GM12801 (cell line): ENCODE data around the gene SMIM33.

Experiments
- CTCF ChIP-seq: IDR thresholded peaks from one replicate; pipeline ENCODE4 v1.5.1; 2011; ENCODE audit warnings: control low read depth; ENCODE audit not compliant: insufficient read length; ENCODE audit errors: extremely low read depth

Gene SMIM33

GRCh38 chr5:139438707-139439012 is 32.1 kb upstream of the SMIM33 start:
- TF ChIP-seq CTCF = no peak

DNA sequence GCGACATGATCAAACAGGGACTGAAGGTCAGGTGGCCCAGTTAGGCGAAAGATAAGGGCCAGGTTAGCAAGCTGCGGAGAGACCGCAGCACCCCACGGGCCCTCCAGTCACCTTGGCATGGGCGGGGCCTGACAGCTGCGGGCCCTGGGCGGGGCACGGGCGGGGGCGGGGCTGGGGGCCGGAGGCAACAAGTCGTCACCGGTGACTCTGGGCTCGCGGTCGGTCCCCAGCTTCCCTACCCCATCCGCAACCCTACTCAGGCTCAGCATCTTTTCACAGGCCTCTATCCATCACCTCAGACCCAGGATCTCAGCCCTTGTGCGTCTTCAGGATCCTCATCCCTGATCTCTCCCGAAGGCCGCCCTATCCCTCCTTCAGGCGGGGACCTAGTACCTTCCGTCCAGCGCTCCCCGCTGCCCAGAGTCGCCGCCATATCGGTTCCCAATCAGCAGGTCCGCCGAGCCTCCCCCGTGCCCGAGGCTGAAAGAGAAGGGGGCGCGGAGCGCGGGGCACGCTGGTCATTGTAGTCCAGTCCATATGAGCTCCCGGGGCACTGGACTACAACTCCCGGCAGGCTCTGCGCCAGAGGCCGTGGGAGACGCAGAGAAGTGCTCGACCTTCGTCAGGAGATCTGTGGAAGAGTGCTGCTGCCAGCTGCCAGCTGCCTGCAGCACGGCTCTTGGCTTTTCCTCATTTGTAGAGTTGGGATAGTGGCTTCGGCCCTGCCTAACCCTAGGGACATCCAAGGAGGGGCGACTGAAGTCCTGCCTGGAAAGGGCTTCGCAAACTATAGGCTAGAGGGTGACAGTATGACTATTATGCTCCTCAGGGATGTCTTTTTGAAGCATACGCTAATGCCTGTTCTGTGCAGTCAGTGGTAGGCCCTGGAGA is 31.5 kb upstream of the SMIM33 start, which contains the start of gene DNAJC18:
TSS of gene DNAJC18 (minus strand) at position 513 of the 891 bp plus-strand sequence. CDS start at position 433, 80 bp downstream.
- no peak for TF ChIP-seq CTCF

DNA sequence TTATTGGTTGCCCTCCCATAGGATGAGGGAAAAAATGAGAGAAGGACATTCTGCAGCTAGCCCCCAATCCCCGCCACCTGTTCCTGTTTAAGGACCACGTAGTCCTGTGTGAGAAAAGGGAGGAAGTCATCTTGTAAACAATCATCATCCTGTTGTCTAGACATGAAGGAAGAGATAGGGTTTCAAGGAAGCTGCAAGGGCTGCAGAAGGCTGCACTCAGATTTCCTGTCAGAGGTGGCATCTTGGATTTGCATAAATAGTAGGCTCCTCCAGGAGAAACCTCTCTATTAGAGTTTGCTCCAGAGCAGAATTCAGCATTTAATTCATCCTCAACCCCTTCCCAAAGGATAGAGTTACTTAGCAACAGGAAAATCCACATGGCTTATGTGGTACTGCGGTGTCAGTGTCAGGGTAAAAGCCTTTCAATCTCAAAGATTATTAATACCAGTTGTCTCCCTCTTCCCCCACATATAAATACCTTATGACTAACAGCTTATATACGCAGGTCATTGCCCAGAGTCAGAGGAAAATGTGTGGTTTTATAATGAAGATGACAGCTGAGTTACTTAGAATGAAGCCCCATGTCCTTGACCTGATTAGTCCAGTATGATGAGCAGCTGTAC is 26.9 kb upstream of the SMIM33 start:
- TF ChIP-seq CTCF = no peak

- TF ChIP-seq CTCF = no peak
These were observed 25.3 kb upstream of the SMIM33 start for GRCh38 chr5:139445325-139446170.

DNA sequence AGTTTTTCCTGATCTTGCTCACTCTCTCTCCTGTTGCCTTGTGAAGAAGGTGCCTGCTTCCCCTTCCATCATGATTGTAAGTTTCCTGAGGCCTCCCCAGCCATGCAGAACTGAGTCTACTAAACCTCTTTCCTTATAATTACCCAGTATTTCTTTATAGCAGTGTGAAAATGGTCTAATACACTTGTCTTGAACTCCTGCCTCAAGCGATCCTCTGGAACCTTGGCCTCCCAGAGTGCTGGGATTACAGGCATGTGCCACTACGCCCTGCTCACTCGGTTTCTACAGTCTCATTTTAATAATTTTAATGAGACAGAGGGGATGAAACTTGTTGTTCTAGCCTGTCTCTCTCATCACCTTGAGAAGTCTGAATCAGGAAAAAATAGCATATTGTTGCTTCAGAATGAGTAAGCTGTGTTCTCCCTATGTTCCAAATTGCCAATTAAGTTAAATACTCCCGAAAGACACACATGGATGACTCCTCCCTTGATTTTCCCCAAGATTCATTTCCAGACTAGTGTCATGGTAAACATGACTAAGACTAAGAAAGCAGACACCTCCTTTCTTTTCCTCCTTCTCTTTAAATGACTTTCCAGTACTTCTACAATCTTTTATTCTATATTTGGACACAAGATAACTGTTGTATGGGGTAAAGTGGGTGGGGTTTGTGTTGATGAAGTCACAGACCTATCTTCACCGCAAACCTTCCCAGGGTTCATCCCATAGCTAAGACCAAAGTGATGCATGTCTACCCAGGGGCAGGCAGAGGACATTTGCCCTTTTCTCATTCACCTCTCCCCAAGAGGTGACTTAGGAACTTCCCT is 23.6 kb upstream of the SMIM33 start:
- TF ChIP-seq CTCF = no peak

GRCh38 chr5:139451176-139451575 is 19.6 kb upstream of the SMIM33 start:
- TF ChIP-seq CTCF = no peak
